ENCODE results near the gene CD79A.

- TF ChIP-seq EP300 (IDR thresholded peaks at IDR 0.05) (no peak), CTCF (IDR thresholded peaks at IDR 0.05) (peak; percentile 60 to 92 (median 78)), POLR2A (IDR thresholded peaks at IDR 0.05) (peak; percentile 47 to 61)
These were observed 17.3 kb upstream of the CD79A start, which contains the start of gene RPS19 for GRCh38 chr19:41859618-41860418.

All from sigmoid colon (tissue), 4 donors.